ENCODE data around the gene SDK1. TPM values are rescaled to one million over a fixed set of nuclear protein-coding genes. Genes with fewer than 3 reads are reported as not detected.

Gene SDK1
- total and polyA plus RNA-seq, 4 experiments from 2014 or later, result 0.06 to 0.26 TPM; not detected in 2

GRCh38 chr7:4025694-4026615 lies 724.9 kb downstream of the SDK1 start:
- Histone ChIP-seq H3K27me3 (ENCODE audit: insufficient read depth, low read length) (no peaks in the 10 kb centered on the region), H3K36me3 (ENCODE audit: insufficient read depth, low read length) (no peaks in the 10 kb centered on the region), H3K4me1 (ENCODE audit: insufficient read depth, low read length) (no peaks in the 10 kb centered on the region), H3K27ac (ENCODE audit: low read depth, low read length) (no peak overlapping the region), H3K4me3 (ENCODE audit: low read length in 2 of 2) (no peak overlapping the region), H3K9me3 (ENCODE audit: control insufficient read depth in 1 of 2, low read length in 2 of 2) (no peaks in the 10 kb centered on the region)
- DNase-seq, result no peak
- intact Hi-C loops (cut with micrococcal nuclease), result no loop called here
- ChIA-PET CTCF (ENCODE audit: partially characterized antibody) (no interaction called here), POLR2A (ENCODE audit: partially characterized antibody) (no interaction called here)
- Mint-ChIP-seq H3K4me1 (no peaks in the 10 kb centered on the region), H3K27ac (no peak overlapping the region), H3K9me3 (peaks cover 0 to under 1% (median 0%) of the 10 kb centered on the region in 8 donors), H3K27me3 (peaks cover 3 to 4% of the 10 kb centered on the region in 2 donors), H3K4me3 (no peak overlapping the region), H3K36me3 (no peaks in the 10 kb centered on the region)

- no peak overlapping the region for H3K27ac Mint-ChIP-seq
- ChIA-PET CTCF (ENCODE audit: partially characterized antibody) (no interaction called here), POLR2A (ENCODE audit: partially characterized antibody) (no interaction called here)
- Histone ChIP-seq H3K4me3 (ENCODE audit: low read length in 2 of 2) (no peak overlapping the region), H3K4me1 (ENCODE audit: insufficient read depth, low read length) (no peaks in the 10 kb centered on the region), H3K27ac (ENCODE audit: low read depth, low read length) (no peak overlapping the region), H3K36me3 (ENCODE audit: insufficient read depth, low read length) (no peaks in the 10 kb centered on the region), H3K27me3 (ENCODE audit: insufficient read depth, low read length) (no peaks in the 10 kb centered on the region), H3K9me3 (ENCODE audit: control insufficient read depth in 1 of 2, low read length in 2 of 2) (no peaks in the 10 kb centered on the region)
- no peaks in the 10 kb centered on the region for H3K9me3 Mint-ChIP-seq
- H3K27me3 Mint-ChIP-seq, result peaks cover 3% of the 10 kb centered on the region in 2 donors
- no peaks in the 10 kb centered on the region for H3K4me1 Mint-ChIP-seq
- H3K4me3 Mint-ChIP-seq, result no peak overlapping the region
- H3K36me3 Mint-ChIP-seq, result no peaks in the 10 kb centered on the region
- intact Hi-C loops (cut with micrococcal nuclease), result no loop called here
- DNase-seq, result no peak
These were observed 726.0 kb downstream of the SDK1 start for GRCh38 chr7:4026941-4027486.

GRCh38 chr7:4028221-4028620 lies 727.2 kb downstream of the SDK1 start:
- Mint-ChIP-seq H3K27me3 (peaks cover 3% of the 10 kb centered on the region in 2 donors), H3K36me3 (no peaks in the 10 kb centered on the region), H3K4me1 (no peaks in the 10 kb centered on the region), H3K4me3 (no peak overlapping the region), H3K9me3 (no peaks in the 10 kb centered on the region), H3K27ac (no peak overlapping the region)
- H3K27ac ChIP-seq (ENCODE audit: low read depth, low read length), result no peak overlapping the region
- ChIA-PET CTCF (ENCODE audit: partially characterized antibody) (no interaction called here), POLR2A (ENCODE audit: partially characterized antibody) (no interaction called here)
- no peaks in the 10 kb centered on the region for H3K27me3 ChIP-seq (ENCODE audit: insufficient read depth, low read length)
- no peaks in the 10 kb centered on the region for H3K9me3 ChIP-seq (ENCODE audit: control insufficient read depth in 1 of 2, low read length in 2 of 2)
- intact Hi-C loops (cut with micrococcal nuclease), result no loop called here
- DNase-seq, result no peak
- H3K4me1 ChIP-seq (ENCODE audit: insufficient read depth, low read length), result no peaks in the 10 kb centered on the region
- no peaks in the 10 kb centered on the region for H3K36me3 ChIP-seq (ENCODE audit: insufficient read depth, low read length)
- no peak overlapping the region for H3K4me3 ChIP-seq (ENCODE audit: low read length in 2 of 2)

GRCh38 chr7:4029941-4030340 lies 728.9 kb downstream of the SDK1 start:
- Mint-ChIP-seq H3K4me3 (no peak overlapping the region), H3K9me3 (no peaks in the 10 kb centered on the region), H3K4me1 (no peaks in the 10 kb centered on the region), H3K36me3 (no peaks in the 10 kb centered on the region), H3K27me3 (peaks cover 3% of the 10 kb centered on the region in 2 donors), H3K27ac (no peak overlapping the region)
- Histone ChIP-seq H3K9me3 (ENCODE audit: control insufficient read depth in 1 of 2, low read length in 2 of 2) (no peaks in the 10 kb centered on the region), H3K27me3 (ENCODE audit: insufficient read depth, low read length) (no peaks in the 10 kb centered on the region), H3K27ac (ENCODE audit: low read depth, low read length) (no peak overlapping the region), H3K36me3 (ENCODE audit: insufficient read depth, low read length) (no peaks in the 10 kb centered on the region), H3K4me3 (ENCODE audit: low read length in 2 of 2) (no peak overlapping the region), H3K4me1 (ENCODE audit: insufficient read depth, low read length) (no peaks in the 10 kb centered on the region)
- CTCF ChIA-PET (ENCODE audit: partially characterized antibody), result no interaction called here
- intact Hi-C loops (cut with micrococcal nuclease), result no loop called here
- POLR2A ChIA-PET (ENCODE audit: partially characterized antibody), result no interaction called here
- no peak for DNase-seq

- DNase-seq, result no peak
- intact Hi-C loops (cut with micrococcal nuclease), result no loop called here
- H3K27me3 Mint-ChIP-seq, result peaks cover 3% of the 10 kb centered on the region in 2 donors
- H3K9me3 ChIP-seq (ENCODE audit: control insufficient read depth in 1 of 2, low read length in 2 of 2), result no peaks in the 10 kb centered on the region
- ChIA-PET CTCF (ENCODE audit: partially characterized antibody) (no interaction called here), POLR2A (ENCODE audit: partially characterized antibody) (no interaction called here)
- H3K27ac Mint-ChIP-seq, result no peak overlapping the region
- H3K36me3 Mint-ChIP-seq, result no peaks in the 10 kb centered on the region
- H3K4me3 ChIP-seq (ENCODE audit: low read length in 2 of 2), result no peak overlapping the region
- no peak overlapping the region for H3K4me3 Mint-ChIP-seq
- no peaks in the 10 kb centered on the region for H3K4me1 ChIP-seq (ENCODE audit: insufficient read depth, low read length)
- H3K9me3 Mint-ChIP-seq, result no peaks in the 10 kb centered on the region
- H3K36me3 ChIP-seq (ENCODE audit: insufficient read depth, low read length), result no peaks in the 10 kb centered on the region
- H3K27ac ChIP-seq (ENCODE audit: low read depth, low read length), result no peak overlapping the region
- no peaks in the 10 kb centered on the region for H3K4me1 Mint-ChIP-seq
- no peaks in the 10 kb centered on the region for H3K27me3 ChIP-seq (ENCODE audit: insufficient read depth, low read length)
These were observed 729.4 kb downstream of the SDK1 start for GRCh38 chr7:4030346-4030950.

GRCh38 chr7:4033996-4034395 lies 732.9 kb downstream of the SDK1 start:
- no peak for DNase-seq
- Histone ChIP-seq H3K27ac (ENCODE audit: low read depth, low read length) (no peak overlapping the region), H3K4me1 (ENCODE audit: insufficient read depth, low read length) (no peaks in the 10 kb centered on the region), H3K36me3 (ENCODE audit: insufficient read depth, low read length) (no peaks in the 10 kb centered on the region), H3K27me3 (ENCODE audit: insufficient read depth, low read length) (no peaks in the 10 kb centered on the region), H3K4me3 (ENCODE audit: low read length in 2 of 2) (no peak overlapping the region), H3K9me3 (ENCODE audit: control insufficient read depth in 1 of 2, low read length in 2 of 2) (no peaks in the 10 kb centered on the region)
- ChIA-PET POLR2A (ENCODE audit: partially characterized antibody) (no interaction called here), CTCF (ENCODE audit: partially characterized antibody) (no interaction called here)
- Mint-ChIP-seq H3K9me3 (no peaks in the 10 kb centered on the region), H3K27me3 (peaks cover 0 to 3% of the 10 kb centered on the region in 2 donors), H3K36me3 (no peaks in the 10 kb centered on the region), H3K4me1 (no peaks in the 10 kb centered on the region), H3K27ac (no peak overlapping the region), H3K4me3 (no peak overlapping the region)
- intact Hi-C loops (cut with micrococcal nuclease), result no loop called here

GRCh38 chr7:4037308-4037707 lies 736.3 kb downstream of the SDK1 start:
- Histone ChIP-seq H3K9me3 (ENCODE audit: control insufficient read depth in 1 of 2, low read length in 2 of 2) (no peaks in the 10 kb centered on the region), H3K27ac (ENCODE audit: low read depth, low read length) (no peak overlapping the region), H3K4me3 (ENCODE audit: low read length in 2 of 2) (no peak overlapping the region), H3K27me3 (ENCODE audit: insufficient read depth, low read length) (no peaks in the 10 kb centered on the region), H3K36me3 (ENCODE audit: insufficient read depth, low read length) (no peaks in the 10 kb centered on the region), H3K4me1 (ENCODE audit: insufficient read depth, low read length) (no peaks in the 10 kb centered on the region)
- Mint-ChIP-seq H3K9me3 (no peaks in the 10 kb centered on the region), H3K36me3 (no peaks in the 10 kb centered on the region), H3K4me3 (no peak overlapping the region), H3K4me1 (no peaks in the 10 kb centered on the region), H3K27ac (no peak overlapping the region), H3K27me3 (no peaks in the 10 kb centered on the region)
- ChIA-PET POLR2A (ENCODE audit: partially characterized antibody) (no interaction called here), CTCF (ENCODE audit: partially characterized antibody) (no interaction called here)
- intact Hi-C loops (cut with micrococcal nuclease), result no loop called here
- DNase-seq, result no peak

All from CD4-positive, alpha-beta memory T cell (primary cell).